ENCODE data around the gene KLF16.

KLF16 gene

DNA sequence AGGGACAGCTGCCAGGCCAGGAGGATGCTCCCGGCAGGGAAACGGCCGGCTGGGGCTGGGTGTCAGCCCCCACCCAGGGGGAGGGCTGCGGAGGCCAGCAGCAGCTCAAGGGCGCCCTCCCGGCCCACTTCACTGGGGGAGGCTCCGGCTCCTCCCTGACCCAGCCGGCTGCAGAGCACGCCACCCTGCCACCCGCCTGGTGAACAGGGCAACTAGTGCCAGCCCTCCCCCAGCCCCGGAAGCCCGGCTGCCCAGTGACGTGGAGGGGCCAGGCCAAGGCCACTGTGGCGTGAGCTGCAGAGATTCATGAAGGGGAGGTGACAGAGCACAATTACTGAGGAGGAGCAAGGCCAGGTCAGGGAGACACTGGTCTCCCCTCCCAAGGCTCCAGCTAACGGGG lies 29.8 kb downstream of the KLF16 start:
- Histone ChIP-seq H3K36me3 (peaks cover 14% of the 10 kb centered on the region), H3K27me3 (ENCODE audit: insufficient read depth, low read depth, severe bottlenecking) (no peaks in the 10 kb centered on the region), H3K27ac (no peak overlapping the region), H3K4me3 (ENCODE audit: low read depth, low read length) (no peak overlapping the region), H3K9me3 (ENCODE audit: severe bottlenecking) (no peaks in the 10 kb centered on the region)
- no peak for TF ChIP-seq CTCF (IDR thresholded peaks at IDR 0.05; ENCODE audit: low read depth, low read length)
- DNase-seq = no peak

GRCh38 chr19:1832046-1832663 lies 31.2 kb downstream of the KLF16 start:
- TF ChIP-seq CTCF (IDR thresholded peaks at IDR 0.05; ENCODE audit: low read depth, low read length) = no peak
- H3K4me3 ChIP-seq (ENCODE audit: low read depth, low read length) = no peak overlapping the region
- peaks cover 22% of the 10 kb centered on the region for H3K36me3 ChIP-seq
- no peak overlapping the region for H3K27ac ChIP-seq
- no peaks in the 10 kb centered on the region for H3K9me3 ChIP-seq (ENCODE audit: severe bottlenecking)
- DNase-seq = no peak
- H3K27me3 ChIP-seq (ENCODE audit: insufficient read depth, low read depth, severe bottlenecking) = no peaks in the 10 kb centered on the region

DNA sequence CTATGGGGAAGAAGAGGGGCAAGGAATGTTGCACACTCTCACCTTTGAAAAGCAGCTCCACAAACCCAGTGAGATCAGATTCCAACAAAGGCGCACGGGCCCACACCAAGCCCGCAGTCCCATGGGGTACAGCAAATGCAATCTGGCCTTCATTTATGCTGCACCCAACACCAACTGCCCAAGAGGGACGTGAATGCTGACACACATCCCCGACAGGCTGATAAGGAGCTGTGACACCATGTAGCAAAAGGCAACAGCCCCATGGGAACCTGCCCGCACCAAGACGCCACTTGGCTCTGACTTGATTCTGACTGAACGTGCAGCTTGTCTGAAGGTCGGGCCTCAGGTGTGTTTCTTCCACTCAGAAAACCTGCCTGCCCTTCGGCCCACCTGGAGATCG lies 32.4 kb downstream of the KLF16 start:
- DNase-seq = no peak
- no peak for TF ChIP-seq CTCF (IDR thresholded peaks at IDR 0.05; ENCODE audit: low read depth, low read length)
- no peaks in the 10 kb centered on the region for H3K9me3 ChIP-seq (ENCODE audit: severe bottlenecking)
- H3K4me3 ChIP-seq (ENCODE audit: low read depth, low read length) = no peak overlapping the region
- no peaks in the 10 kb centered on the region for H3K27me3 ChIP-seq (ENCODE audit: insufficient read depth, low read depth, severe bottlenecking)
- H3K27ac ChIP-seq = no peak overlapping the region
- H3K36me3 ChIP-seq = peaks cover 25% of the 10 kb centered on the region

GRCh38 chr19:1830568-1830967 lies 32.8 kb downstream of the KLF16 start:
- H3K27me3 ChIP-seq (ENCODE audit: insufficient read depth, low read depth, severe bottlenecking) = no peaks in the 10 kb centered on the region
- H3K36me3 ChIP-seq = peaks cover 28% of the 10 kb centered on the region
- H3K27ac ChIP-seq = no peak overlapping the region
- DNase-seq = no peak
- TF ChIP-seq CTCF (IDR thresholded peaks at IDR 0.05; ENCODE audit: low read depth, low read length) = no peak
- no peaks in the 10 kb centered on the region for H3K9me3 ChIP-seq (ENCODE audit: severe bottlenecking)
- no peak overlapping the region for H3K4me3 ChIP-seq (ENCODE audit: low read depth, low read length)

DNA sequence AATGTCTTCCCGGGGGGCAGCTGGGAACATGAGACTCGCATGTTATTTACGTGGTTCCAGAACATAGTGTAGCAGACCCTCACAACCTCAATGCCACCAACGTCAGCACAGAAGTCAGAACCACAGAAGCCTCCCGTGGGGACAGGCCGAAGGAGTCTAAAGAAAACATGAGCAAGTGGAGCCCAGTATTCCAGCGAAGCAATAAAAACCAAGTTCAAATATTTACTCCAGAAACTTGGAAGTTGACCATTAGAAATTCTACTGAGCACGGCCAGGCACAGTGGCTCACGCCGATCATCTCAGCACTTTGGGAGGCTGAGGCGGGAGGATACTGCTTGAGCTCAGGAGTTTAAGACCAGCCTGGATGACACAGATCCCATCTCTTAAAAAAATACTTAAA lies 33.4 kb downstream of the KLF16 start:
- Histone ChIP-seq H3K27me3 (ENCODE audit: insufficient read depth, low read depth, severe bottlenecking) (no peaks in the 10 kb centered on the region), H3K27ac (no peak overlapping the region), H3K36me3 (peaks cover 28% of the 10 kb centered on the region), H3K9me3 (ENCODE audit: severe bottlenecking) (no peaks in the 10 kb centered on the region), H3K4me3 (ENCODE audit: low read depth, low read length) (no peak overlapping the region)
- TF ChIP-seq CTCF (IDR thresholded peaks at IDR 0.05; ENCODE audit: low read depth, low read length) = no peak
- no peak for DNase-seq

All from WERI-Rb-1 (cell line).